Measurements from ENCODE around the gene SPAG7. TPM values are rescaled to one million over a fixed set of nuclear protein-coding genes. Genes with fewer than 3 reads are reported as not detected.
"Not testable (repeated sequence)": the region's sequence is repeated elsewhere in the genome, so short reads cannot be mapped to it uniquely, and the experiment has no call there.

SPAG7 gene
- total RNA-seq, 2 donors from 2014 or later = 51.4 to 71.9 TPM

DNA sequence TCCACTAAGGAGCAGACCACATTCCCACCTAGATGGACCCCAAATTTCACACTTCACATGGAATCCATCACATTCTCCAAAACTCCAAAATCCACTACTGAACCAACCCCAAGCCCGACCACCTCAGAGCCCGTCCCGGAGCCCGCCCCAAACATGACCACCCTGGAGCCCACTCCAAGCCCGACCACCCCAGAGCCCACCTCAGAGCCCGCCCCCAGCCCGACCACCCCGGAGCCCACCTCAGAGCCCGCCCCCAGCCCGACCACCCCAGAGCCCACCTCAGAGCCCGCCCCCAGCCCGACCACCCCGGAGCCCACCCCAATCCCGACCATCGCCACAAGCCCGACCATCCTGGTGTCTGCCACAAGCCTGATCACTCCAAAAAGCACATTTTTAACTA lies 34.0 kb downstream of the SPAG7 start:
- Mint-ChIP-seq H3K4me3 (peak overlapping the region; percentile 47), H3K27ac (peak overlapping the region; percentile 49 to 88), H3K36me3 (no peaks in the 10 kb centered on the region)

GRCh38 chr17:4932756-4933155 lies 34.9 kb downstream of the SPAG7 start:
- ATAC-seq (no peak), DNase-seq (ENCODE audit: low spot score) (no peak)
- H3K27ac Mint-ChIP-seq = no peak overlapping the region
- H3K4me3 Mint-ChIP-seq = no peak overlapping the region
- peaks cover 25 to 47% of the 10 kb centered on the region in 2 donors for H3K4me1 Mint-ChIP-seq (ENCODE audit: low read depth in 2 of 2)
- H3K27me3 Mint-ChIP-seq = peaks cover 0 to 2% of the 10 kb centered on the region in 2 donors
- H3K36me3 Mint-ChIP-seq = no peaks in the 10 kb centered on the region
- H3K9me3 Mint-ChIP-seq = no peaks in the 10 kb centered on the region

More for the DNA sequence above, 34.0 kb downstream of the SPAG7 start:
- DNase-seq (ENCODE audit: low spot score) (no peak), ATAC-seq (no peak)
- Mint-ChIP-seq H3K9me3 (no peaks in the 10 kb centered on the region), H3K27me3 (peaks cover 0 to 2% of the 10 kb centered on the region in 2 donors), H3K4me1 (ENCODE audit: low read depth in 2 of 2) (peaks cover 31 to 51% of the 10 kb centered on the region in 2 donors)

GRCh38 chr17:4931963-4932362 lies 35.7 kb downstream of the SPAG7 start, which contains the start of gene GP1BA:
TSS of gene GP1BA (plus strand) at chr17:4932277. CDS start at chr17:4932605, 328 bp downstream.
- ATAC-seq (no peak), DNase-seq (ENCODE audit: low spot score) (no peak)
- H3K4me1 Mint-ChIP-seq (ENCODE audit: low read depth in 2 of 2) = peaks cover 25 to 44% of the 10 kb centered on the region in 2 donors
- no peak within 1 kb of the TSS for H3K4me3 Mint-ChIP-seq
- H3K27me3 Mint-ChIP-seq = peaks cover 0 to 2% of the 10 kb centered on the region in 2 donors
- H3K36me3 Mint-ChIP-seq = no peaks in the 10 kb centered on the region
- peak within 1 kb of the TSS in 1 of 2 donors; percentile 1 for H3K27ac Mint-ChIP-seq
- H3K9me3 Mint-ChIP-seq = no peaks in the 10 kb centered on the region

- peaks cover 0 to under 1% of the 10 kb centered on the region in 2 donors for H3K27me3 Mint-ChIP-seq
- no peak for DNase-seq (ENCODE audit: low spot score)
- H3K4me3 Mint-ChIP-seq = no peak overlapping the region
- peaks cover 8 to 27% of the 10 kb centered on the region in 2 donors for H3K4me1 Mint-ChIP-seq (ENCODE audit: low read depth in 2 of 2)
- H3K27ac Mint-ChIP-seq = no peak overlapping the region
- H3K36me3 Mint-ChIP-seq = no peaks in the 10 kb centered on the region
- H3K9me3 Mint-ChIP-seq = no peaks in the 10 kb centered on the region
- ATAC-seq = no peak
Observed at GRCh38 chr17:4928881-4929280, 38.7 kb downstream of the SPAG7 start.

DNA sequence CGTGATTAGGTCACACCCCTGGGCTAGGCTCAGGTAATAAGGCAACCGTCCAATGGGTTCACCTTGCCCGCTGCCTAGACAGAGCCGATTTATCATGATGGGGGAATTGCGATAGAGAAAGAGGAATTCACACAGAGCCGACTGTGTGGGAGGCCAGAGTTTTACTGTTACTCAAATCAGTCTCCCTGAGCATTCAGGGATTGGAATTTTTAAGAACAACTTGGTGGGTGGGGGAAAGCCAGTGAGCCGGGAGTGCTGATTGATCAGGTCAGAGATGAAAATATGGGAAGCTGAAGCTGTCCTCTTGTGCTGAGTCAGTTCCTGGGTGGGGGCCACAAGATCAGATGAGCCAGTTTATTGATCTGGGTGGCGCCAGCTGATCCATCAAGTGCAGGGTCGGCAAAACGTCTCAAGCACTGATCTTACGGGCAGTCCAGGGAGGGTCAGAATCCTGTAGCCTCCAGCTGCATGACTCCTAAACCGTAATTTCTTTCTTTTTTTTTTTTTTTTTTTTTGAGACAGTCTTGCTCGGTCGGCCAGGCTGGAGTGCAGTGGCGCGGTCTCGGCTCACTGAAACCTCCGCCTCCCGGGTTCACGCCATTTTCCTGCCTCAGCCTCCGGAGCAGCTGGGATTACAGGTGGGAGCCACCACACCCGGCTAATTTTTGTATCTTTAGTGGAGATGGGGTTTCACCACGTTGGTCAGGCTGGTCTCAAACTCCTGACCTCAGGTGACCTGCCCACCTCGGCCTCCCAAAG lies 40.9 kb downstream of the SPAG7 start:
- not testable (repeated sequence) for H3K4me1 Mint-ChIP-seq (ENCODE audit: low read depth in 2 of 2); ATAC-seq; H3K36me3 Mint-ChIP-seq; H3K4me3 Mint-ChIP-seq; DNase-seq (ENCODE audit: low spot score); H3K9me3 Mint-ChIP-seq; H3K27ac Mint-ChIP-seq; H3K27me3 Mint-ChIP-seq

GRCh38 chr17:4921320-4921719 lies 46.3 kb downstream of the SPAG7 start:
- Mint-ChIP-seq H3K9me3 (no peaks in the 10 kb centered on the region), H3K4me3 (no peak overlapping the region), H3K36me3 (no peaks in the 10 kb centered on the region), H3K4me1 (ENCODE audit: low read depth in 2 of 2) (peaks cover 0 to 8% of the 10 kb centered on the region in 2 donors), H3K27me3 (no peaks in the 10 kb centered on the region), H3K27ac (no peak overlapping the region)
- no peak for DNase-seq (ENCODE audit: low spot score)
- no peak for ATAC-seq

DNA sequence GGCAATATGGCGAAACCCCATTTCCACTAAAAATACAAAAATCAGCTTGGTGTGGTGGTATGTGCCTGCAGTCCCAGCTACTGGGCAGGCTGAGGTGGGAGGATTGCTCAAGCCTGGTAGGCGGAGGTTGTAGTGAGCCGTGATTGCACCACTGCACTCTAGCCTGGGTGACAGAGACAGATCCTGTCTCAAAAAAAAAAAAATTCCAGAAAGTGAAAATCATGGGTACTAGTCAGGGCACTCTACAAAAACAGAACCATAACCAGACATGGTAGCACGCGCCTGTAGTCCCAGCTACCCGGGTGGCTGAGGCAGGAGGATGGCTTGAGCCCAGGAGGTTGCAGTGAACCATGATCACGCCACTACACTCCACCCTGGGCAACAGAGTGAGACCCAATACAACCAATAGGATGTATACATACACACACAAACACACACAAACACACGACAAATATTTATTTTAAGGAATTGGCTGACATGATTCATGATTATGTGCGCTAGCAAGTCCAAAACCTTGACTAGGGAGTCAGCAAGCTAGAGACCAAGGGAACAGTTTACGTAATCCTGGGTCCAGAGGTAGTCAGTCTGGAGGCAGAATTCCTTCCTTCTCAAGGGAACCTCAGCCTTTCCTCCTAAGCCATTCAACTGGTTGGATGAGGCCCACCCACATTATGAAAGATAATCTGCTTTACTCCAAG lies 47.1 kb downstream of the SPAG7 start:
- Mint-ChIP-seq H3K9me3 (no peaks in the 10 kb centered on the region), H3K4me1 (ENCODE audit: low read depth in 2 of 2) (peaks cover 0 to 8% of the 10 kb centered on the region in 2 donors), H3K27me3 (no peaks in the 10 kb centered on the region), H3K27ac (peak overlapping the region in 1 of 2 donors; percentile 45), H3K4me3 (no peak overlapping the region), H3K36me3 (no peaks in the 10 kb centered on the region)
- peak; percentile 68 to 91 for ATAC-seq
- no peak for DNase-seq (ENCODE audit: low spot score)

DNA sequence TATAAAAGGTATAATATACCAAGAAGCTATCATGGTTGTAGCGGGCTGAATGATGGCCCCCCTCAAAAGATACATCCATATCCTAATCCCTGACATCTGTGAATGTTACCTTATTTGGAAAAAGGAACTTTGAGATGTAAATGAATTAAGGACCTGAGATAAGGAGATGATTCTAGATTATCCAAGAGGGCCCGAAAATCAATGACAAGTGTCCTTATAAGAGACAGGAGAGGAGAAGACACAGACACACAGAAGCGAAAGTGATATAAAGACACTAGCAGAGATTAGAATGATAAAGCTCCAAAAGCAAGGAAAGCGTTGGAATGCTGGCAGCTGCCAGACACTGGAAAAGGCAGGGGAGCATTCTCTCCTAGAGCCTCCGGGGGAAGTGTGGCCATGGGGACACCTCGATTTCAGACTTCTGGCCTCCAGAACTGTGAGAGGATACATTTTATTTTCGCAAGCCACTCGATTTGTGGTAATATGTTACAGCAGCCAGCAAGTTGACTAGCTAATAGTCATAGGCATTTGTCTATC lies 48.0 kb downstream of the SPAG7 start:
- Mint-ChIP-seq H3K4me3 (no peak overlapping the region), H3K4me1 (ENCODE audit: low read depth in 2 of 2) (peaks cover 0 to 8% of the 10 kb centered on the region in 2 donors), H3K27ac (no peak overlapping the region), H3K36me3 (no peaks in the 10 kb centered on the region), H3K27me3 (no peaks in the 10 kb centered on the region), H3K9me3 (no peaks in the 10 kb centered on the region)
- DNase-seq (ENCODE audit: low spot score) = no peak
- no peak for ATAC-seq

DNA sequence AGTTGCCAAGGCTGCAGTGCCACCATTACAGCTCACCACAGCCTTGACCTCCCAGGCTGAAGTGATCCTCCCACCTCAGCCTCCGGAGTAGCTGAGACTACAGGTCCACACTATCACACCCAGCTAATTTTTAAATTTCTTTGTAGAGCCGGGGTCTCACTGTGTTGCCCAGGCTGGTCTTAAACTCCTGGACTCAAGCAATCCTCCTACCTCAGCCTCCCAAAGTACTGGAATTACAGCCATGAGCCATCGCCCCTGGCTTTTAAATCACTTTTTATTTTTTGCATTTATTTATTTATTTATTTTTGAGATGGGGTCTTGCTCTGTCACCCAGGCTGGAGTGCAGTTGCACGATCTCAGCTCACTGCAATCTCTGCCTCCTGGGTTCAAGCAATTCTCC lies 53.1 kb downstream of the SPAG7 start:
- DNase-seq (ENCODE audit: low spot score); H3K27me3 Mint-ChIP-seq; H3K9me3 Mint-ChIP-seq; H3K4me1 Mint-ChIP-seq (ENCODE audit: low read depth in 2 of 2); H3K4me3 Mint-ChIP-seq; H3K36me3 Mint-ChIP-seq; H3K27ac Mint-ChIP-seq; ATAC-seq: not testable (repeated sequence)

DNA sequence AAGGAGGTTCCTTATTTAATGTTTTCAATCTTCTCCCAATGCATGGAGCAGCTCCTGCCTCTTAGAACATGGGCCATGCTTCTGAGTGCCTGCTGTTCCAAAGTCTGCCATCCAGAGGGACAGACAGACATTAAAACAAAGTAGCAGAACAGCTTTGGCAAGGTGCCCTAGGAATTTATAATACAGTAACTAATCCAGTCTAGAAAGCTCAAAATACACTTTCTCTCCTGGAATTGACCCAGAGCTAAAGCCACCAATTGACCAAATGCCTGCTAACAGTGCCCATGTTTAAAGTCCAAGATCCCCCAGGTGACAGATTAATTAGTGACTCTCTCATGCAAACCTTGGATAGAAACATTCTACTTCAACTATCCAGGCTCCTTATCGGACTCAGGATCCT lies 53.6 kb downstream of the SPAG7 start:
- H3K36me3 Mint-ChIP-seq = no peaks in the 10 kb centered on the region
- peak overlapping the region in 1 of 2 donors; percentile 18 for H3K27ac Mint-ChIP-seq
- no peaks in the 10 kb centered on the region for H3K4me1 Mint-ChIP-seq (ENCODE audit: low read depth in 2 of 2)

More for the DNA sequence above, 53.6 kb downstream of the SPAG7 start:
- H3K27me3 Mint-ChIP-seq = no peaks in the 10 kb centered on the region
- ATAC-seq = no peak
- no peaks in the 10 kb centered on the region for H3K9me3 Mint-ChIP-seq
- H3K4me3 Mint-ChIP-seq = no peak overlapping the region
- DNase-seq (ENCODE audit: low spot score) = no peak

Other genes starting within 250 kb of the SPAG7 start
- 10 to 100 TPM; 27.2 to 34.6 TPM for gene MED11, start 236.4 kb downstream of the SPAG7 start, total RNA-seq
- gene ZMYND15, start 228.0 kb downstream of the SPAG7 start, total RNA-seq = 1 to 10 TPM; 1.0 to 2.3 TPM
- 10 to 100 TPM; 22.6 to 46.3 TPM for gene CXCL16, start 227.9 kb downstream of the SPAG7 start, total RNA-seq
- not detected for gene TM4SF5, start 195.9 kb downstream of the SPAG7 start, total RNA-seq
- gene VMO1, start 181.5 kb downstream of the SPAG7 start, total RNA-seq = 10 to 100 TPM in 1 of 2 donors, 1 to 10 TPM in 1; 4.5 to 15.4 TPM
- gene GLTPD2, start 178.9 kb downstream of the SPAG7 start, total RNA-seq = under 1 TPM in 1 of 2 donors, not detected in 1; 0.38 TPM
- gene PSMB6, start 171.7 kb downstream of the SPAG7 start, total RNA-seq = 100 to 1,000 TPM; 145 to 174 TPM
- 10 to 100 TPM; 38.4 to 46.9 TPM for gene PLD2, start 160.7 kb downstream of the SPAG7 start, total RNA-seq
- gene MINK1, start 134.5 kb downstream of the SPAG7 start, total RNA-seq = 10 to 100 TPM; 72.4 to 98.2 TPM
- gene C17orf107, start 68.3 kb downstream of the SPAG7 start, total RNA-seq = 1 to 10 TPM; 1.3 to 2.3 TPM
- gene CHRNE, start 64.7 kb downstream of the SPAG7 start, total RNA-seq = 1 to 10 TPM; 3.9 to 7.6 TPM
- under 1 TPM in 1 of 2 donors, not detected in 1; 0.12 TPM for gene GP1BA, start 35.5 kb downstream of the SPAG7 start, total RNA-seq
- gene SLC25A11, start 27.8 kb downstream of the SPAG7 start, total RNA-seq = 10 to 100 TPM; 85.9 to 91.6 TPM
- gene RNF167, start 27.5 kb downstream of the SPAG7 start, total RNA-seq = 100 to 1,000 TPM; 144 to 150 TPM
- 1,000 to 10,000 TPM; 1,741 to 1,743 TPM for gene PFN1, start 19.3 kb downstream of the SPAG7 start, total RNA-seq
- gene ENO3, start 16.7 kb downstream of the SPAG7 start, total RNA-seq = 10 to 100 TPM in 1 of 2 donors, 1 to 10 TPM in 1; 8.7 to 26.1 TPM
- gene CAMTA2, start 19.9 kb upstream of the SPAG7 start, total RNA-seq = 10 to 100 TPM; 51.0 to 87.9 TPM
- gene INCA1, start 29.7 kb upstream of the SPAG7 start, total RNA-seq = under 1 TPM; 0.31 to 0.56 TPM
- 10 to 100 TPM; 39.4 to 80.3 TPM for gene KIF1C, start 30.1 kb upstream of the SPAG7 start, total RNA-seq
- gene SLC52A1, start 67.6 kb upstream of the SPAG7 start, total RNA-seq = not detected
- 1 to 10 TPM; 2.0 to 4.9 TPM for gene ZFP3, start 110.7 kb upstream of the SPAG7 start, total RNA-seq
- gene ZNF232, start 144.1 kb upstream of the SPAG7 start, total RNA-seq = 10 to 100 TPM; 14.0 to 15.1 TPM
- under 1 TPM; 0.06 to 0.21 TPM for gene USP6, start 148.2 kb upstream of the SPAG7 start, total RNA-seq
- gene ZNF594, start 224.1 kb upstream of the SPAG7 start, total RNA-seq = 10 to 100 TPM in 1 of 2 donors, 1 to 10 TPM in 1; 9.8 to 19.7 TPM

All from natural killer cell treated with Interleukin-12 subunit alpha and Interleukin-12 subunit beta and Interleukin-15 and Interleukin-18, amount 100 ng/mL, for 72 hours (primary cell).